22Rv1 (cell line): ENCODE results near the gene WDFY3.

ENCODE experiments used
- CTCF ChIP-seq: fragments of 450-650 bp; IDR thresholded peaks from 2 replicates; pipeline ENCODE4 v1.5.1; 2017; ENCODE audit warnings: mild to moderate bottlenecking
- ZFX ChIP-seq: fragments of 450-650 bp; IDR thresholded peaks from 2 replicates; pipeline ENCODE4 v1.6.1; 2017; ENCODE audit warnings: antibody characterized with exemption, borderline replicate concordance

GRCh38 chr4:84804136-84804535 is 162.4 kb downstream of the WDFY3 start:
- TF ChIP-seq CTCF (no peak), ZFX (no peak)
